ENCODE results near the gene FOXF1.

GRCh38 chr16:86519649-86520316 lies 9.5 kb downstream of the FOXF1 start:
- TF ChIP-seq, protein P1, sequence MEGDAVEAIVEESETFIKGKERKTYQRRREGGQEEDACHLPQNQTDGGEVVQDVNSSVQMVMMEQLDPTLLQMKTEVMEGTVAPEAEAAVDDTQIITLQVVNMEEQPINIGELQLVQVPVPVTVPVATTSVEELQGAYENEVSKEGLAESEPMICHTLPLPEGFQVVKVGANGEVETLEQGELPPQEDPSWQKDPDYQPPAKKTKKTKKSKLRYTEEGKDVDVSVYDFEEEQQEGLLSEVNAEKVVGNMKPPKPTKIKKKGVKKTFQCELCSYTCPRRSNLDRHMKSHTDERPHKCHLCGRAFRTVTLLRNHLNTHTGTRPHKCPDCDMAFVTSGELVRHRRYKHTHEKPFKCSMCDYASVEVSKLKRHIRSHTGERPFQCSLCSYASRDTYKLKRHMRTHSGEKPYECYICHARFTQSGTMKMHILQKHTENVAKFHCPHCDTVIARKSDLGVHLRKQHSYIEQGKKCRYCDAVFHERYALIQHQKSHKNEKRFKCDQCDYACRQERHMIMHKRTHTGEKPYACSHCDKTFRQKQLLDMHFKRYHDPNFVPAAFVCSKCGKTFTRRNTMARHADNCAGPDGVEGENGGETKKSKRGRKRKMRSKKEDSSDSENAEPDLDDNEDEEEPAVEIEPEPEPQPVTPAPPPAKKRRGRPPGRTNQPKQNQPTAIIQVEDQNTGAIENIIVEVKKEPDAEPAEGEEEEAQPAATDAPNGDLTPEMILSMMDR (IDR thresholded peaks at IDR 0.05), result peak; percentile 89
- TF ChIP-seq EZH2 (IDR thresholded peaks at IDR 0.05) (no peak), EZH2phosphoT487 (IDR thresholded peaks at IDR 0.05) (no peak)

All from neural progenitor cell (in vitro differentiated cells).